IPS-20b (cell line): Measurements from ENCODE around the gene MORC3.
"Not testable (repeated sequence)": the region's sequence is repeated elsewhere in the genome, so short reads cannot be mapped to it uniquely, and the experiment has no call there.

Experiments used
- H3K27ac ChIP-seq: one replicate; pipeline ENCODE4 v1.5.1; 2013; ENCODE audit warnings: low read length
- H3K27me3 ChIP-seq: 2 replicates; pipeline ENCODE4 v1.6.1; 2013; ENCODE audit warnings: mild to moderate bottlenecking, low read length, inconsistent platforms; ENCODE audit not compliant: insufficient read depth
- H3K36me3 ChIP-seq: 2 replicates; pipeline ENCODE4 v1.6.1; 2013; ENCODE audit warnings: low read depth, mild to moderate bottlenecking, inconsistent platforms, low read length, moderate library complexity; ENCODE audit not compliant: insufficient read depth
- H3K4me1 ChIP-seq: 2 replicates; pipeline ENCODE4 v1.6.1; 2013; ENCODE audit warnings: mild to moderate bottlenecking, control low read depth, inconsistent platforms, low read length, moderate library complexity; ENCODE audit not compliant: insufficient read depth
- H3K4me3 ChIP-seq: 2 replicates; pipeline ENCODE4 v1.5.1; 2013; ENCODE audit warnings: mild to moderate bottlenecking, low read length, inconsistent platforms
- H3K9ac ChIP-seq: 2 replicates; pipeline ENCODE4 v1.6.1; 2013; ENCODE audit warnings: low read depth, mild to moderate bottlenecking, inconsistent platforms, low read length, moderate library complexity
- H3K9me3 ChIP-seq: 2 replicates; pipeline ENCODE4 v1.6.1; 2013; ENCODE audit warnings: mild to moderate bottlenecking, low read depth, low read length, inconsistent platforms; ENCODE audit not compliant: insufficient read depth

MORC3 gene

DNA sequence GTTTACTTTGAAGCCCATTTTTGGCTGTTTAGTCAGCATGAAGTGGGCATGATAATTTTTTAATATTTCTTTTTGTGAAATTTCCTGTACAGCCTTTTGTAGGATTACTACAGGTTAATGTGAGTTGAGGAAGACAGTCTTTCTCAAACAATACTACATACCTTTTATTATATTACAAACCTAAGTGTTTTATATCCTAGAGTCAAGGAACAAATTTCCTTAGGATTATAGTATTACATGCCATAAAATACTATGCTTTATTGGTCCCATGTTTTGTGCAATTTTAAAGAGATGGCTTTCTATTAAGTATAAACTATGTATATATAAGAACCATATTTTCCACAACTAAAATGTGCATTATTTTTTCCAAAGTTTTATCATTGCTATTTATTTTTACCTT, 56.0 kb downstream of the MORC3 start:
- Histone ChIP-seq H3K9ac (no peak overlapping the region), H3K4me3 (no peak overlapping the region), H3K36me3 (peaks cover 63% of the 10 kb centered on the region), H3K27me3 (no peaks in the 10 kb centered on the region), H3K4me1 (no peaks in the 10 kb centered on the region), H3K27ac (no peak overlapping the region), H3K9me3 (no peaks in the 10 kb centered on the region)

DNA sequence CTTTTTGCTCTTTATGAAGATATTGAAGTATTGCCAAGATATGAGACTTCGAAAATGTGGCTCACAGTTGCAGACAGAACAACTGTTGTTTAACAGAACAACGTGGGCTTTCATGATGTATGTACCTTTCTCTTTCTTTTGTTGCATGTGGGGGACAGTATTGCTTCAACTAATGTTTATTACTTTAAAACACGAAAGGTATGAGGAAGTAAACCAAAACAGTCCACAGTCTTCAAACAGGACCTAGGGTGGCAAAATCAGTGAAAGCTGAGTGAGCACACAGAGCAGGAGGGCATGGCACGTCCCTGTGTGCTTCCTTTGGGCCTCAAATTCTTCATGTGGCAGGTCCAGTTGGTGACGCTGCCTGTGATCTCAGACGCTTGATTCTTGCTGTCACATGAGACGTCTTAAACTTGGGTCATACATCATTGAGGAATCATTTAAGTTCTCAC, 57.4 kb downstream of the MORC3 start:
- Histone ChIP-seq H3K4me3 (no peak overlapping the region), H3K4me1 (no peaks in the 10 kb centered on the region), H3K27me3 (no peaks in the 10 kb centered on the region), H3K9ac (no peak overlapping the region), H3K27ac (no peak overlapping the region), H3K36me3 (peaks cover 49% of the 10 kb centered on the region), H3K9me3 (no peaks in the 10 kb centered on the region)

DNA sequence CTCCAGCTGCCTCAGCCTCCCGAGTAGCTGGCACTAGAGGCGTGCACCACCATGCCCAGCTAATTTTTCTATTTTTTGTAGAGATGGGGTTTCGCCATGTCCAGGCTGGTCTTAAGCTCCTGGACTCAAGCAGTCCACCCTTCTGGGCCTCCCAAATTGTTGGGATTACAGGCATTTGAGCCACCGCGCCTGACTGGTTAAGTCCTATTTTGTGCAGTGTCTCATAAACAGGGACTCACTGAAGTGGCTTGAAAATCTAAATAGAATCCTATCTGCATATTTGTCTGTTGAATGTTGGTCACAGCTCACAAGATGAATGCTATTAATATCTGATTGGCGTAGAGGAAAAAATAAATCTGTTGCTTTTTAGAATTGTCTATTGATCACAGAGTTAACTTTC, 59.3 kb downstream of the MORC3 start:
- Histone ChIP-seq H3K36me3 (peaks cover 35% of the 10 kb centered on the region), H3K27ac (no peak overlapping the region), H3K4me3 (no peak overlapping the region), H3K4me1 (no peaks in the 10 kb centered on the region), H3K9me3 (no peaks in the 10 kb centered on the region), H3K27me3 (no peaks in the 10 kb centered on the region), H3K9ac (no peak overlapping the region)

DNA sequence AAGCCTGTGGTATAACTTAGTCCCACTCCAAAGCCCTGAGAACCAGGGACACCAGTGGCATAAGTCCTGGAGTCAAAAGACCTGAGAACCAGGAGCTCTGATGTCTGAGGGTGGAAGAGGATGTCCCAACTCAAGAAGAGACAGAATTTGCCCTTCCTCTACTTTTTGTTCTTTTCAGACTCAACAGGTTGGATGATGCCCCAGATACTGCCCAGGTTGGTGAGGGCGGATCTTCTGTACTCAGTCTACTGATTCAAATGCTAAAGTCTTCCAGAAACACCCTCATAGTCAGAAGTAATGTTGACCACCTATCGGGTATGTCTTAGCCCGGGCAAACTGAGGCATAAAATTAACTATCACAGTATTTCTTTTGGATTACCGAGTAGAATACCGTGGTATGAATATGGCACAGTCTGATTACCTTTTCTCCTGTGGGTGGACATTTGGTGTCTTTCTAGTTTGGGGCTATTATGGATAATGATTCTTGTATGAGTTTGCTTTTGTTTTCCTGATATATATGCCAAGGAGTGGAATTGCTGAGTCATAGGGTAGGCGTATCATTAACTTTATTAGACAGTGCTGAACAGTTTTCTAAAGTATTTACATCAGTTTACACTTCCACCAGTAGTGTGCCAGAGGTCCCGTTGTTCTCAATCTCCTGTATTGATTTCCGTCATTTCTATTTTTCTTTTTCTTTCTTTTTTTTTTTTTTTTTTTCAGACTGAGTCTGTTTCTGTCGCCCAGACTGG, 62.0 kb downstream of the MORC3 start:
- H3K27me3 ChIP-seq: no peaks in the 10 kb centered on the region
- H3K4me3 ChIP-seq: no peak overlapping the region
- 0 out of 2 replicates have a peak, but pooled peaks cover 3% of the 10 kb centered on the region for H3K4me1 ChIP-seq
- H3K27ac ChIP-seq: no peak overlapping the region
- peaks cover 13% of the 10 kb centered on the region for H3K36me3 ChIP-seq
- no peaks in the 10 kb centered on the region for H3K9me3 ChIP-seq
- H3K9ac ChIP-seq: no peak overlapping the region

DNA sequence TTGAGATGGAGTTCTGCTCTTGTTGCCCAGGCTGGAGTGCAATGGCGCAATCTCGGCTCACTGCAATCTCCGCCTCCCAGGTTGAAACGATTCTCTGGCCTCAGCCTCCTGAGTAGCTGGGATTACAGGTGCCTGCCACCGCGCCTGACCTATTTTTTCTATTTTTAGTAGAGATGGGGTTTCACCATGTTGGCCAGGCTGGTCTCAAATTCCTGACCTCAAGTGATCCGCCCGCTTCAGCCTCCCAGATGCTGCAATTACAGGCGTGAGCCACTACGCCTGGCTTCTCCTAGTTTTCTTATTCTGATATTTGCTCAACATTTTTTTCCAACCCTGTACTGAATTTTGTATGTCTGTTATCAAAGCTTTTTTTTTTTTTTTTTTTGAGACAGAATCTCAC, 62.7 kb downstream of the MORC3 start:
- H3K9ac ChIP-seq, H3K4me3 ChIP-seq: not testable (repeated sequence)

DNA sequence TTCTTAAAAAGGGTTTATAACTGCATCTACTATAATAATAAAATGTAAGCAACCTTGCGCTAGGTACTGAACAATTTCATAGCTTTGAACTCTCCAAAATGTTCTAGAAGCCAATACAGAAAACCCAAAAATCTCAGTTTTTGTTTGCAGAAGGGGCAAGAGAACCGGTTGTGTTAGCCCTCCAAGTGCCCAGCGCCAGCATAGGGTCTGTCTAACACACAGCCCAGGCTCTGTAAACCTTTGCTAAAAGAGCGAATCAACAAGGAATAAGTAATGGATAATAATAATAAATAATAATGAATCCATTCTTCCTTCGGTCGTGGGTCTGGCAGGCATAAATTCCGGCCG, 64.9 kb downstream of the MORC3 start:
- no peaks in the 10 kb centered on the region for H3K9me3 ChIP-seq
- no peak overlapping the region for H3K9ac ChIP-seq
- H3K4me1 ChIP-seq: 0 out of 2 replicates have a peak, but pooled peaks cover 3% of the 10 kb centered on the region
- H3K36me3 ChIP-seq: peaks cover 4% of the 10 kb centered on the region; the same call in 1 of the 2 replicates
- no peak overlapping the region for H3K27ac ChIP-seq
- peak overlapping the region; percentile 79; the same call in 1 of the 2 replicates for H3K4me3 ChIP-seq
- no peaks in the 10 kb centered on the region for H3K27me3 ChIP-seq

More for the DNA sequence above, 62.7 kb downstream of the MORC3 start:
- not testable (repeated sequence) for H3K36me3 ChIP-seq, H3K4me1 ChIP-seq, H3K27me3 ChIP-seq, H3K9me3 ChIP-seq, H3K27ac ChIP-seq

DNA sequence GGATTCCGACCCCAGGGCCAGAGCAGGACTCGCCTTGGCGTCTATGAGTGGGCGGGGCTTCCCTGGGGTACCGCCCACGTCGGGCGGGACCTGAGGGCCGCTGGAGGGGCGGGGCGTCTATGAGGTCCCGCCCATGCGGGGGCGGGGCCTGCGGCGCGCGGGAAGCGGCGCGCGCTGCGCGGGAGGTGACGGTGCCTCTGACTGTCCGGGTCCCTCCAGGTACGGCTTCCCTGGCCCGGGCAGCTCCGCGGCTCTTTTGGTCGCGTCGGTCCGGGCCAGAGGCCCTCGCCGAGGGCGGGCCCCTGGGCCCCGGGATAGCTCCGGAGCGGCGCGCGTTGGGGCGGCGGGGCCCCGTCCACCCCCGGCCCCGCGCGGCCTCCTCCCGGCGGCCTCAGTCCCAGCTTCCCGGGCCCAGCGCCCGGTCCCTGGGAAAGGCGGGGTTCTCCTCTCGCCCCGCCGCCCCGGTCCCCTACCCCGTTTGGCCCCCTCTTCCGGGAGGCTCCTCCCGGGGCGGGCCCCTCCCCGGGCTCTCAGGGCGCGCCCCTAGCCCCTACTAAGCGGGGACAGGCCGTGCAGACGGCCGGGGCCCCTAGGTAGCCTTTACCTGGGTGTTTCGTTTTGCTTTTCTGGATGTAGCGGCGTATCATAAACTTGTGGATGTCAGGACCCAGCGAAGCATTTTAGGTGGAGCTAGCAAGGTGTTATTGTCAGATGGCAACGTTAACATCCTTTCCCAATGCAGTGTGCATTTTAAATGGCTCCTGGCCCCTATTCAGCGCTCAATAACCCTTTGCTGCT, 65.4 kb downstream of the MORC3 start, which contains the start of gene CHAF1B:
Gene CHAF1B, plus strand, starts transcription at position 160 of the 798 bp plus-strand sequence. CDS start 745 bp downstream, outside the sequence.
- no peaks in the 10 kb centered on the region for H3K27me3 ChIP-seq
- H3K27ac ChIP-seq: no peak within 1 kb of the TSS
- H3K9me3 ChIP-seq: no peaks in the 10 kb centered on the region
- peaks cover 4% of the 10 kb centered on the region; the same call in 1 of the 2 replicates for H3K36me3 ChIP-seq
- peak within 1 kb of the TSS; percentile 77; the same call in 1 of the 2 replicates for H3K9ac ChIP-seq
- 0 out of 2 replicates have a peak, but pooled peaks cover 3% of the 10 kb centered on the region for H3K4me1 ChIP-seq
- H3K4me3 ChIP-seq: peak within 1 kb of the TSS; percentile 79

DNA sequence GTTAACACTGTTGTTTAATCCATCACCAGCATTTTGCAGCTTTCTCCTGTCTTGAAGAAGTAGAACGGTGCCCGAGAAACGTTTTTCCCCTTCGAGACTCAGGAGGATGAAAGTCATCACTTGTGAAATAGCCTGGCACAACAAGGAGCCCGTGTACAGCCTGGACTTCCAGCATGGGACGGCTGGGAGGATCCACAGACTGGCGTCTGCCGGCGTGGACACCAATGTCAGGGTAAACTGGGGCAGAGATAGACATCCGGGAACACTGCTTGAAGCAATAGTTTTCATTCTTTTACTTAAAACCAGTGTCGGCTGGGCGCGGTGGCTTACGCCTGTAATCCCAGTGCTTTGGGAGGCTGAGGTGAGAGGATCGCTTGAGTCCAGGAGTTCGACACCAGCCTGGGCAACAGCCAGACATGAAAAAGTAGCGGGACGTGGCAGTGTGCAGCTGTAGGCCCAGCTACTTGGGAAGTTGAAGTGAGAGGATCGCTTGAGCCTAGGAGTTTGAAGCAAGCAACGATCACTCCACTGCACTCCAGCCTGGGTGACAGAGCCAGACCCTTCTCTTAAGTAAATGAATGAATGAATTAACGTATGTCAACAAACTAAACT, 66.1 kb downstream of the MORC3 start:
- 0 out of 2 replicates have a peak, but pooled peaks cover 3% of the 10 kb centered on the region for H3K4me1 ChIP-seq
- no peaks in the 10 kb centered on the region for H3K9me3 ChIP-seq
- no peaks in the 10 kb centered on the region for H3K27me3 ChIP-seq
- peak overlapping the region; percentile 77; the same call in 1 of the 2 replicates for H3K9ac ChIP-seq
- H3K36me3 ChIP-seq: peaks cover 11% of the 10 kb centered on the region; the same call in 1 of the 2 replicates
- H3K4me3 ChIP-seq: peak overlapping the region; percentile 79
- no peak overlapping the region for H3K27ac ChIP-seq

DNA sequence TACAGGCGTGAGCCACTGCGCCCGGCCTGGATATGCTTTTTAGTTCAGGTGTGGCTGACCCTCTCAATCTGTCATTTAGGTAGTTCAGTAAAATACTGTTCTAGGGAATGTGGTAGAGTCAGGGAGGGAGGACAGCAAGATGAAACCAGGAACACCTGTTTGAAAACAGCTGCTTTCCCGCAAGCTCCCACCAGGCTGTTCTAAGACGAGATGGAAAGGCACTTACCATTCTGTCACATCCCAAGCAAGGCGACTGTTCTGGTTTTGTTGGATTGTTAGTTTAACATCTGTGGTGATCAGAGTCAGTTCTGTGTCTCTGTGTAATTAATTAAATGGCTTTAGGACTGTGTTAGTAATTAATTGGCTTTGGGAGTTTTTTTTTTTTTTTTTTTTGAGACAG, 68.1 kb downstream of the MORC3 start:
- Histone ChIP-seq H3K4me1 (0 out of 2 replicates have a peak, but pooled peaks cover 3% of the 10 kb centered on the region), H3K9ac (no peak overlapping the region), H3K9me3 (no peaks in the 10 kb centered on the region), H3K27me3 (no peaks in the 10 kb centered on the region), H3K36me3 (peaks cover 17% of the 10 kb centered on the region; the same call in 1 of the 2 replicates), H3K27ac (no peak overlapping the region), H3K4me3 (no peak overlapping the region)

DNA sequence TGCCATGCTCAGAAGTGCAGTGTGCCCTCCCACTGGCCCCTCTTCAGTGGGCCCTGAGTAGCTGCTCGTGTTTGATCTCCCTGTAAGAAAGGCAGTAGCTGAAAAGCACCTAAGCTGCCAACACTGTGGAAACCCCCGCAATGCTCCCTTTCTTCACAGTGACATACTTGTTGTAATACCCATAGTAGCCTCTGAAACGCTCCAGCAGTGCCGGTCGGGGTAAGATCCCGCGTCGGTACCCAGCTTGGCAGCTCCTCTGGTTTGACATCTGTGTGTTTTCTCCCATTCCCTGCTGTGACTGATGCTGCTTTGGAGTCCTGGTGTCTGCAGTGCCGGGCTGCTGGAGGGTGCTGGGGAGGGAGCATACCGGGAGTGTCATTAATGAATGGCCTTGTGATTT, 68.8 kb downstream of the MORC3 start:
- Histone ChIP-seq H3K4me1 (0 out of 2 replicates have a peak, but pooled peaks cover 3% of the 10 kb centered on the region), H3K9ac (no peak overlapping the region), H3K36me3 (peaks cover 20% of the 10 kb centered on the region; the same call in 1 of the 2 replicates), H3K27ac (no peak overlapping the region), H3K4me3 (no peak overlapping the region), H3K9me3 (no peaks in the 10 kb centered on the region), H3K27me3 (no peaks in the 10 kb centered on the region)

DNA sequence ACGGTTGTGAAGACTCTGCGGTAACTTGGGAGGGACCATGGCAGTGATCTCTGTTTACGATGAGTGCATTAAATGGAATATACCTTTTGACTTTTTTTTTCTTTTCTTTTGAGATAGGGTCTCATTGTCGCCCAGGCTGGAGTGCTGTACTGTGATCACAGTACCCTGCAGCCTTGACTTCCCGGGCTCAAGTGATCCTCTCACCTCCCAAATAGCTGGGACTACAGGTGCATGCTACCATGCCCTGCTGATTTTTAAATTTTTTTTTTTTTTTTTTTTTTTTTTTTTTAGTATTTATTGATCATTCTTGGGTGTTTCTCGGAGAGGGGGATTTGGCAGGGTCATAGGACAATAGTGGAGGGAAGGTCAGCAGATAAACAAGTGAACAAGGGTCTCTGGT, 71.7 kb downstream of the MORC3 start:
- not testable (repeated sequence) for H3K9ac ChIP-seq, H3K4me1 ChIP-seq, H3K4me3 ChIP-seq, H3K27me3 ChIP-seq, H3K9me3 ChIP-seq, H3K27ac ChIP-seq
- H3K36me3 ChIP-seq: peaks cover 41% of the 10 kb centered on the region
